Measurements from ENCODE around the gene ZFP62. TPM values are rescaled to one million over a fixed set of nuclear protein-coding genes. Genes with fewer than 3 reads are reported as not detected.

Gene ZFP62
- total RNA-seq, 1 experiment from 2014 or later, result 34.4 TPM

- Mint-ChIP-seq H3K9me3 (ENCODE audit: unreplicated experiment) (no peaks in the 10 kb centered on the region), H3K27ac (ENCODE audit: unreplicated experiment) (no peak overlapping the region), H3K4me3 (ENCODE audit: unreplicated experiment) (no peak overlapping the region), H3K27me3 (ENCODE audit: insufficient read depth, unreplicated experiment) (no peaks in the 10 kb centered on the region), H3K36me3 (ENCODE audit: insufficient read depth, unreplicated experiment) (no peaks in the 10 kb centered on the region), H3K4me1 (ENCODE audit: low read depth, unreplicated experiment) (peaks cover 7% of the 10 kb centered on the region)
- TF ChIP-seq CTCF (IDR thresholded peaks at IDR 0.05; ENCODE audit: insufficient read depth in 1 of 2, low read depth in 1 of 2, low read length in 1 of 2, severe bottlenecking in 1 of 2, unreplicated experiment in 1 of 2), result no peak
- CTCF ChIA-PET, result no interaction called here
- peaks cover 17% of the 10 kb centered on the region for H3K4me1 ChIP-seq
- intact Hi-C loops (cut with micrococcal nuclease; ENCODE audit: unreplicated experiment), result no loop called here
- no peak overlapping the region for H3K4me3 ChIP-seq (ENCODE audit: low read depth, low read length)
- peaks cover 1% of the 10 kb centered on the region for H3K36me3 ChIP-seq (ENCODE audit: control insufficient read depth, insufficient read depth, low read length)
- H3K27me3 ChIP-seq (replicated peaks; ENCODE audit: control insufficient read depth, insufficient read depth, low read length), result no peaks in the 10 kb centered on the region
- POLR2A ChIA-PET, result no interaction called here
- peaks cover 5% of the 10 kb centered on the region for H3K9me3 ChIP-seq
- BruUV-seq (replicated peaks), result no TSS peak
- DNase-seq, result no peak
These were observed 37.7 kb downstream of the ZFP62 start for GRCh38 chr5:180823346-180823745.

DNA sequence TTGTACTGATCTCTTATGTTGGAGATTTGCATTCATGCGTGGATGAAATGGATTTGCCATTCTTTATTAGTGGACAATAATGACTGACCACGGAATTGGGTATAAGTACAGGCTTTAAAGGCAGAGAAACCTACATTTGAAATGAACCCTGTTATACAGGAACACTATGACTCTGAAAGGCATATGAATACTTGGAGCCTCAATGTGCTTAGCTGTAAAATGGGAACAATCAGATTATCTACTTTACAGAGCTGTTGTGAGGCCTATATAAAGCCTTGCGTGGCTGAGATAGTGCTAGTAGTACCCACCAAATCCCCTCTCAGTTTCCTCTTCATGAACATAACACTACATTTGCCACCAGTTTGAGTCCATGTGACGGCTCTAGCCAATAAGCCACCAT lies 39.5 kb downstream of the ZFP62 start:
- POLR2A ChIA-PET, result no interaction called here
- H3K4me3 Mint-ChIP-seq (ENCODE audit: unreplicated experiment), result no peak overlapping the region
- Histone ChIP-seq H3K4me1 (peaks cover 35% of the 10 kb centered on the region), H3K27me3 (replicated peaks; ENCODE audit: control insufficient read depth, insufficient read depth, low read length) (no peaks in the 10 kb centered on the region), H3K36me3 (ENCODE audit: control insufficient read depth, insufficient read depth, low read length) (peaks cover 1% of the 10 kb centered on the region; the same call in 1 of the 2 replicates), H3K4me3 (ENCODE audit: low read depth, low read length) (no peak overlapping the region), H3K9me3 (no peaks in the 10 kb centered on the region)
- H3K36me3 Mint-ChIP-seq (ENCODE audit: insufficient read depth, unreplicated experiment), result no peaks in the 10 kb centered on the region
- peaks cover 14% of the 10 kb centered on the region for H3K4me1 Mint-ChIP-seq (ENCODE audit: low read depth, unreplicated experiment)
- no peak for TF ChIP-seq CTCF (IDR thresholded peaks at IDR 0.05; ENCODE audit: insufficient read depth in 1 of 2, low read depth in 1 of 2, low read length in 1 of 2, severe bottlenecking in 1 of 2, unreplicated experiment in 1 of 2)
- no peak for DNase-seq
- BruUV-seq (replicated peaks), result no TSS peak
- intact Hi-C loops (cut with micrococcal nuclease; ENCODE audit: unreplicated experiment), result no loop called here
- no peaks in the 10 kb centered on the region for H3K27me3 Mint-ChIP-seq (ENCODE audit: insufficient read depth, unreplicated experiment)
- no peaks in the 10 kb centered on the region for H3K9me3 Mint-ChIP-seq (ENCODE audit: unreplicated experiment)
- CTCF ChIA-PET, result no interaction called here
- H3K27ac Mint-ChIP-seq (ENCODE audit: unreplicated experiment), result no peak overlapping the region

GRCh38 chr5:180820788-180821321 lies 40.2 kb downstream of the ZFP62 start:
- Mint-ChIP-seq H3K27me3 (ENCODE audit: insufficient read depth, unreplicated experiment) (no peaks in the 10 kb centered on the region), H3K4me3 (ENCODE audit: unreplicated experiment) (no peak overlapping the region), H3K36me3 (ENCODE audit: insufficient read depth, unreplicated experiment) (no peaks in the 10 kb centered on the region), H3K9me3 (ENCODE audit: unreplicated experiment) (no peaks in the 10 kb centered on the region), H3K4me1 (ENCODE audit: low read depth, unreplicated experiment) (peaks cover 14% of the 10 kb centered on the region), H3K27ac (ENCODE audit: unreplicated experiment) (no peak overlapping the region)
- no TSS peak for BruUV-seq (replicated peaks)
- ChIA-PET POLR2A (no interaction called here), CTCF (no interaction called here)
- Histone ChIP-seq H3K27me3 (replicated peaks; ENCODE audit: control insufficient read depth, insufficient read depth, low read length) (no peaks in the 10 kb centered on the region), H3K4me1 (peaks cover 38% of the 10 kb centered on the region), H3K36me3 (ENCODE audit: control insufficient read depth, insufficient read depth, low read length) (peaks cover 1% of the 10 kb centered on the region; the same call in 1 of the 2 replicates), H3K9me3 (no peaks in the 10 kb centered on the region), H3K4me3 (ENCODE audit: low read depth, low read length) (no peak overlapping the region)
- TF ChIP-seq CTCF (IDR thresholded peaks at IDR 0.05; ENCODE audit: insufficient read depth in 1 of 2, low read depth in 1 of 2, low read length in 1 of 2, severe bottlenecking in 1 of 2, unreplicated experiment in 1 of 2), result no peak
- intact Hi-C loops (cut with micrococcal nuclease; ENCODE audit: unreplicated experiment), result no loop called here
- no peak for DNase-seq

Data from Caco-2 (cell line).